HG02885 (cell line): ENCODE measurements around the gene ATP6V1F.

Experiments
- ATAC-seq: cut with Tn5 transposase; IDR thresholded peaks from one replicate; pipeline ENCODE4 v1.9.1; 2021; ENCODE audit warnings: mild to moderate bottlenecking; ENCODE audit not compliant: unreplicated experiment, poor library complexity

The ATP6V1F gene

GRCh38 chr7:128835231-128835751, 27.4 kb upstream of the ATP6V1F start:
- no peak for ATAC-seq

GRCh38 chr7:128835790-128836641, 26.6 kb upstream of the ATP6V1F start:
- ATAC-seq, result no peak

DNA sequence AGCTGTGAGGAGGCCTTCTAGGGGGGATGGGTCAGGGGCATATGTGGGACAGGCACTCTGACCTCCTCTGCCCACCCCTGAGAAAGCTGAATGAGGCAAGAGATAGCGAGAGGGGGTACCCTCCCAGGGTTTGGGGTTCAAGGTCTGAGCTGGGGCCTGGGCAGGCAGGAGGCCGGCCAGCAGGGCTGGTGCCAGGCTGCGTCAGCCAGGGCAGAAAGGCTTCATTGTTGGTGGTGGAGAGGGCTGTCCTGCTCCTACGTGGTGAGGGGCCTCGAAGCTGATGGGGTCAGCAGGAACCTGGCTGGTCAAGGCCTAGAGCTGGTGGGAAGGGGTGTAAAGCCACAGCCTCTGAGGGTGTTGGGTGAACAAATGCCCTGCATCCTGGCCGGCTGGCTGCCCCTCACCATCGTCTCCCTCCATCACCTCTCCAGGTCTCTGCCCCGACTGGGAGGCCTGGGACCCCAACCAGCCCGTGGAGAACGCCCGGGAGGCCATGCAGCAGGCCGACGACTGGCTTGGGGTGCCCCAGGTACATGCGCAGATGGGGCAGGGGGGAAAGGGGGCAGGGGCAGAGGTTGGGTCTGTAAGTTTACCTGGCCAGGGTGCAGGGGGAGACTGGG, 25.8 kb upstream of the ATP6V1F start:
- no peak for ATAC-seq

DNA sequence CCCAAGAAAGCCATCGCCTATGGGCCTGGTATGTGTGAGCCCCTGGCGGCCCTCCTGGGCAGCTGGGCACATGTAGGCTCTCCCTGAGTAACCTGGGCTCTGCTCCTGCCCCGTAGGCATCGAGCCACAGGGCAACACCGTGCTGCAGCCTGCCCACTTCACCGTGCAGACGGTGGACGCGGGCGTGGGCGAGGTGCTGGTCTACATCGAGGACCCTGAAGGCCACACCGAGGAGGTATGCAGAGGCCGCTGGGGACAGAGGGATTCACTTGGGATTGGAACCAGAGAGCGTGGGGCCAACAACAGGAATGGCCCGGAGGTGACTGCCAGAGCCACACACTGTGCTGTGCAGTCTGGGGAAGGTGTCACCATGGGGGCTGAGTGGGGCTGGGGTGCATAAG, 25.1 kb upstream of the ATP6V1F start:
- ATAC-seq, result no peak

- no peak for ATAC-seq
Measured at GRCh38 chr7:128838109-128838779, 24.4 kb upstream of the ATP6V1F start.

DNA sequence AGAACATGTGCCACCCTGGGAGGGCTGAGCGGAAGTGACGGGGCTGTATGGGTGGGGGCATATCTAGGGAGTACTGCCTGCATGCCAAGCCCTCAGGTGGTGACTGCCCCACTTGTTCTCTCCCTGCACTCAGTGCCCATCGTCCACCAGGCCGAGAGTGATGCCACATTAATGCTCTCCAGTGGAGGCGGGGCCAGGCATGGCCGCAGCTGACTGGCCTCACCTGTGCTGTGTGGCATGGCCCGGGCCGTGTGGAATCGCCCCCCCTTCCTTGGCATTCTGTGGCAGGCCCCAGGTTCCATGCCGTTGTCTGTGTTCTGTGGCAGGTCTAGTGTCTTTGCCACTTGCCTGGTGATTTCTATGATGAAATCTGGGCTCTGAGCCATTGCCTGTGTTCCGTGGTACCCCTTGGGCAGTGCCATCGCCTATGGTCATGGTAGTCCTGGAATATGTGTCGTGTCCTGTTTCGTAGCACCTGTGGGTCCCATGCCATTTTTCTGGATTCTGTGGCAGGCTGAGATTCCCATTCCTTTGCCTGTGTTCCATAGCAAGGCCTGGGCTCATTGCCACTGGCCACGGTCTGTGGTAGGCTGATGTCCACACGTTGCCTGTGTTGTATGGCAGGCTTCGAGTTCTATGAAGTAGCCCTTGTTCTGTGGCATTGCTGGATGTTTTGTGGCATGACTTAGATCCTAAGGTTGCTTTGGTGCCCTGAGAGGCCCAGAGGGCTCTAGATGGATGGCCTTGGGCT, 23.5 kb upstream of the ATP6V1F start:
- no peak for ATAC-seq

DNA sequence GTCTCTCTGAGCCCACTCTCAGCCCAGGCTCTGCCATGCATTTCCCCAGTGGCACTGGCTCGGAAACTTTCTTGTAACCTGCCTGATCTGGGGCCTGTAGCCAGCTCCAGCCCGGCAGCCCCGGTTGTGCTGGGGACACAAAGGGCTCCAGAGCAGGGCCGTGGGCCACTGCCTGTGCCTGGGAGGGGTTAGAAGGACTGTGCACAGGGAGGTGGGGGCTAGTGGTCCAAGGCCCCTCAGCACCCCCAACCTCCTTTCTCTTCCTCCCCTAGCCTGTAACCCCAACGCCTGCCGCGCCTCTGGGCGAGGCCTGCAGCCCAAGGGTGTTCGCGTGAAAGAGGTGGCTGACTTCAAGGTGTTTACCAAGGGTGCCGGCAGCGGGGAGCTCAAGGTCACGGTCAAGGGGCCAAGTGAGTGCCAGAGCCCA, 22.9 kb upstream of the ATP6V1F start:
- ATAC-seq, result no peak

DNA sequence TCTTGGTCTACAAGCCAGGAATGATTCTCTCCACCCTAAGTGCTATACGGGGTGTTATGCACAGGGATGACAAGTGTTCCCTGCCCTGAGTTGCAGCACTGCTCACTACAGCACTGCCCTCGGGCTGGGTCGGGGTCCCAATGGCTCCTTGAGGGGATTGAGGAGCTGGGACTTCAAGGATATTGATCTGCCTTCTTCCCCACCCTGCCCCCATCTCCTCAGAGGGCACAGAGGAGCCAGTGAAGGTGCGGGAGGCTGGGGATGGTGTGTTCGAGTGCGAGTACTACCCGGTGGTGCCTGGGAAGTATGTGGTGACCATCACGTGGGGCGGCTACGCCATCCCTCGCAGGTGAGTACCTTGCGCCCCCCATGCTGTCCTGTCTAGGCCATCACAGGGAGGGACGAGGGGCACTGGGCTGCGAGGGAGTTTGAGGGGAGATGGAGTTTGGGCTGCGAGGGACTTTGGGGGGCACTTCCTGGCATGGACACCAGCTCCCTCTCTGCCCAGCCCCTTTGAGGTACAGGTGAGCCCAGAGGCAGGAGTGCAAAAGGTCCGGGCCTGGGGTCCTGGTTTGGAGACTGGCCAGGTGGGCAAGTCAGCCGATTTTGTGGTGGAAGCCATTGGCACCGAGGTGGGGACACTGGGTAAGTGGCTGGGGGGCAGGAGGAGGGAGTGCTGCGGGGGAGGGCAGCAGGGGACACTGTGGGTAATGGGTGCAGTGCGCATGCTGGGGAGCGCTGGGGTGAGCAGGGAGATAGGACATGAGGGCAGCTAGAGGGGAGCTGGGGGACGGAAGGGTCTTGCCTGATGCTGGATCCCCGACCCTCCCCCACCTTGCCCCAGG, 22.1 kb upstream of the ATP6V1F start:
- ATAC-seq, result no peak

- no peak for ATAC-seq
Measured at GRCh38 chr7:128841171-128841690, 21.4 kb upstream of the ATP6V1F start.

- ATAC-seq, result no peak
Measured at GRCh38 chr7:128841921-128842673, 20.6 kb upstream of the ATP6V1F start.

DNA sequence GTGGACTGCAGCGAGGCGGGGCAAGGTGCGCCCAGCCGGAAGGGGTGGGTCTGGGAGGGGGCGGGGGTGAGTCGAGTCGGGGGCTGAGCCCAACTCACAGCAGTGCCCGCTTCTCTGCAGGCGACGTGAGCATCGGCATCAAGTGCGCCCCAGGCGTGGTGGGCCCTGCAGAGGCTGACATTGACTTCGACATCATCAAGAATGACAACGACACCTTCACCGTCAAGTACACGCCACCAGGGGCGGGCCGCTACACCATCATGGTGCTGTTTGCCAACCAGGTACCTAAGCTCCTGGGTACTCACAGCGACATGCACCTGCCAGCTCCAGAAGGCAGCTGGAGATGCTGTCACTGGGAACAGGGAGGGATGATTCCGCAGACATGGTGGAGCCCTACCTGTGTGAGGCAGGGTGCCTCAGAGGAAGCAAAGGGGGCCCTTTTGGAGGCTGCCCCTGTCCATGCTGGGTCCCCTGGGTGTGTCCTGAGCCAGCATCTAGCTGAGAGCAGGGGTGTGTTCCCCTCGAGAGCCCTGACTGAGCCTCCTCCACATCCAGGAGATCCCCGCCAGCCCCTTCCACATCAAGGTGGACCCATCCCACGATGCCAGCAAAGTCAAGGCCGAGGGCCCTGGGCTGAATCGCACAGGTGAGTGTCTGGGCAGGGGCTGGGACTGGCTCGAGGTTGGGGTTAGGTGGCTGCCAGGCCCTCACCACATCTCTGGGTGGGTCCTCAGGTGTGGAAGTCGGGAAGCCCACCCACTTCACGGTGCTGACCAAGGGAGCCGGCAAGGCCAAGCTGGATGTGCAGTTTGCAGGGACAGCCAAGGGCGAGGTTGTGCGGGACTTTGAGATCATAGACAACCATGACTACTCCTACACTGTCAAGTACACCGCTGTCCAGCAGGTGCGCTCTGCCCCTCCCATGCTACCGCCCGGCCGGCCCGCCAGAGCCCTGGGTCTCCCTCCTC, 19.7 kb upstream of the ATP6V1F start:
- ATAC-seq, result no peak

DNA sequence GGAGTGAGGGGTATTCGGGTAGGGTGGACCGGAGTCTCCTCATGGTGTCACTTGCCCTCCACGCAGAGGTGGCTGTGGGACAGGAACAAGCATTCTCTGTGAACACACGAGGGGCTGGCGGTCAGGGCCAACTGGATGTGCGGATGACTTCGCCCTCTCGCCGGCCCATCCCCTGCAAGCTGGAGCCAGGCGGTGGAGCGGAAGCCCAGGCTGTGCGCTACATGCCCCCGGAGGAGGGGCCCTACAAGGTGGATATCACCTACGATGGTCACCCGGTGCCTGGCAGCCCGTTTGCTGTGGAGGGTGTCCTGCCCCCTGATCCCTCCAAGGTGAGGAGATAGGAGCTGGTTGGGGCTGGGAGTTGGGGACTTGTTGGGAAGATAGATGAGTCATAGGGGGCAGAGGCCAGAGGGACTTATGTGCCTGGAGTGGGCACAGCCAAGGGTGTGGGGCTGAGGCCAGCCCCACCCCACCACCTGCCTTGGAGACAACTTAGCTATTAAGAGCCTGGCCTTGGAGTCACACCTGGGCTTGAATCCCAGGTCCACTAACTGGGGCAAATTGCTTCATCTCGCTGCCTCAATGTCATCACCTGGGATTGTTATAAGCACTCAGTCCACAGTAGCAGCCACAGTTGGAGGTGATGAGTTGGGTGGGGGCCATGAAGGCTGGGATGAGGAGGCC, 18.6 kb upstream of the ATP6V1F start:
- no peak for ATAC-seq

DNA sequence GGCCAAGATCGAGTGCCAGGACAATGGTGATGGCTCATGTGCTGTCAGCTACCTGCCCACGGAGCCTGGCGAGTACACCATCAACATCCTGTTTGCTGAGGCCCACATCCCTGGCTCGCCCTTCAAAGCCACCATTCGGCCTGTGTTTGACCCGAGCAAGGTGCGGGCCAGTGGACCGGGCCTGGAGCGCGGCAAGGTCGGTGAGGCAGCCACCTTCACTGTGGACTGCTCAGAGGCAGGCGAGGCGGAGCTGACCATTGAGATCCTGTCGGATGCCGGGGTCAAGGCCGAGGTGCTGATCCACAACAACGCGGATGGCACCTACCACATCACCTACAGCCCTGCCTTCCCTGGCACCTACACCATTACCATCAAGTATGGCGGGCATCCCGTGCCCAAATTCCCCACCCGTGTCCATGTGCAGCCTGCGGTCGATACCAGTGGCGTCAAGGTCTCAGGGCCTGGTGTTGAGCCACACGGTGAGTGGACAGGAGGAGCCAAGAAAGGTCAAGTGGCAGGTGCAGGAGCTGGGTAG, 17.8 kb upstream of the ATP6V1F start:
- no peak for ATAC-seq

DNA sequence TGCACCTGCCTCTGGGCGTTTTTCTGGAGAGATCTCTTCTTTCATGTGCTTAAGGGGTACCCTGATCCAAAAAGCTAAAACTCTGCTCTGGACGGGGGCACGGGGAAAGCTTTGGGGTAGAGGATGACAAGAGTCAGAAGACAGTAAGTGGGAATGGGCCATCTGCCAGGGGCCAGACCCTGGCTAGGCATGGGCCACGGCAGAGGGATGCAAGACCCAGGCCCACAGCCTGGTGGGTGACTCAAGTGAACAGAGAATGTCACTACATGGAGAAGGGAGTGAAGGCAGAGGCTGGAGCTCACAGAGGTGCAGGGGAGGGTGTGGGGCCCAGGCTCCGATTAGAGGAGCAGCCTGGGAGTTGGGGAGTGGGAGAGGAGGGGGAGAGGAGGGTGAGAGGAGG, 17.2 kb upstream of the ATP6V1F start:
- no peak for ATAC-seq

DNA sequence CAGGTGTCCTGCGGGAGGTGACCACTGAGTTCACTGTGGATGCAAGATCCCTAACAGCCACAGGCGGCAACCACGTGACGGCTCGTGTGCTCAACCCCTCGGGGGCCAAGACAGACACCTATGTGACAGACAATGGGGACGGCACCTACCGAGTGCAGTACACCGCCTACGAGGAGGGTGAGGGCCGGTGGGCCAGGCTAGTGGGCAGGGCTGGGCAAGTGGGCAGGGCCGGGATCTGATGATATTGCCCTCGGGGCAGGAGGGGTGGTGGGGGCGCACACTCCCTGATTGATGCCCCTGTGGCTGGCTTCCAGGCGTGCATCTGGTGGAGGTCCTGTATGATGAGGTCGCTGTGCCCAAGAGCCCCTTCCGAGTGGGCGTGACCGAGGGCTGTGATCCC, 16.7 kb upstream of the ATP6V1F start:
- ATAC-seq, result no peak

GRCh38 chr7:128846781-128847444, 15.7 kb upstream of the ATP6V1F start:
- no peak for ATAC-seq
